ENCODE data around the gene SIT1.
"Not testable (repeated sequence)": the region's sequence is repeated elsewhere in the genome, so short reads cannot be mapped to it uniquely, and the experiment has no call there.

SIT1 gene

GRCh38 chr9:35658137-35658967, 7.6 kb upstream of the SIT1 start, which contains the start of gene CCDC107:
CCDC107 (plus strand) TSS chr9:35658292; CDS start chr9:35658380, 88 bp downstream.
- DNase-seq: peak; percentile 57

GRCh38 chr9:35657546-35658136, 6.9 kb upstream of the SIT1 start, which contains the start of gene RMRP:
RMRP (minus strand) TSS chr9:35658019.
- peak; percentile 98 for DNase-seq

DNA sequence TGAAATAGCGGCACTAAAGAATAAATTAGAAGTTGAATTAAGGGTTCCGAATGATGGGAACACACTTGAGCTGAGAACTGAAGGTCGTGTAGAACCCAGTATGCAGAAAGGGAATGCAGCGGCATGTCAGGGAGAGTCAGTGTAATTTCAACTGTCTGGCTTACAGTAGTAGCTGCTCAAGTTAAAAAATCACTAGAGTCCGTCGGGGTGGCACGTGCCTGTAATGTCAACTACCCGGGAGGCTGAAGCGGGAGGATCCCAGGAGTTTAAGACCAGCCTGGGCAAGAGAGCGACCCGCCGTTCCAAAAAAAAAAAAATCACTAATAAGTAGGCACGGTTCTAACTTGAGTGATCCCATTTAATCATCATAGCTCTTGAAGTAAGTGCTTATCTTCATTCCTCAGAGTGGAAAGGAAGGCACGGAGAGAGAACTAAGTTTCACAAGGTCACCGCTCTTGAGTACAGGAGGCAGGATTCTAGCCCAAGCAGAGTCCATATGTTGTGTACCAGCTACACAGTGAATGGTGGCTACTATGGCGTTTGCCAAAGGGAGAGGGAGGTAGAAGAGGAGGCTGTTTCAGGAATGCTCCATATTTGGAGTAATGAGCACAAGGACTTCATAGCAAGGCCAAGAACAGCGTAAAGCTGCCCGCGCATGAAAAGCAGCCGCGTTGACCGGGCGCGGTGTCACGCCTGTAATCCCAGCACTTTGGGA, 6.3 kb upstream of the SIT1 start:
- peak; percentile 33 for DNase-seq

DNA sequence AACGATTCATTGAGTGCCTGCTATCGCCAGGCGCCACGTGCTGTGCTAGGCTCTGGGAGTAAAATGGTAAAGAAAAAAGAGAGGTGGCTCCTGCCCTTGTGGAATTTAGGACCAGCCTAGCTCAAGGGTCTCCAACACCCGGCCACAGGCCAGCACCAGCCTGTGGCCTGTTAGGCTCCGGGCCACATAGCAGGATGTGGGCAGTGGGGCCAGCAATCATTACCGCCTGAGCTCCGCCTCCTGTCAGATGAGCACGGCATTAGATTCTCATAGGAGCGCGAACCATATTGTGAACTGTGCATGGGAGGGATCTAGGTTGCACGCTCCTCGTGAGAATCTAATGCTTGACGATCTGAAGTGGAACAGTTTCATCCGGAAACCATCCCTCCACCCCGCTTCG, 5.6 kb upstream of the SIT1 start:
- no peak for DNase-seq

DNA sequence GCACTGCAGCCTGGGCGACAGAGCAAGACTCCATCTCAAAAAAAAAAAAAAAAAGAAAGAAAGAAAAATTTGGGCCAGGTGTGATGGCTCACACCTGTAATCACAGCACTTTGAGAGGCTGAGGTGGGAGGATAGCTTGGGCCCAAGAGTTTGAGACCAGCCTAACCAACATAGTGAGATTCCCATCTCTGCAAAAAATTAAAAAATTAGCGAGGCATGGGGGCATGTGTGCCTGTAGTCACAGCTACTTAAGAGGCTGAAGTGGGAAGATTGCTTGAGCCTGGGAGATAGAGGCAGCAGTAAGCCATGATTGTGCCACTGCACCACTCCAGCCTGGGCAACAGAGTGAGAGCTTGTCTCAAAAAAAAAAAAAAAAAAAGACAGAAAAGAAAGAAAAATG, 2.9 kb upstream of the SIT1 start:
- DNase-seq: no peak

DNA sequence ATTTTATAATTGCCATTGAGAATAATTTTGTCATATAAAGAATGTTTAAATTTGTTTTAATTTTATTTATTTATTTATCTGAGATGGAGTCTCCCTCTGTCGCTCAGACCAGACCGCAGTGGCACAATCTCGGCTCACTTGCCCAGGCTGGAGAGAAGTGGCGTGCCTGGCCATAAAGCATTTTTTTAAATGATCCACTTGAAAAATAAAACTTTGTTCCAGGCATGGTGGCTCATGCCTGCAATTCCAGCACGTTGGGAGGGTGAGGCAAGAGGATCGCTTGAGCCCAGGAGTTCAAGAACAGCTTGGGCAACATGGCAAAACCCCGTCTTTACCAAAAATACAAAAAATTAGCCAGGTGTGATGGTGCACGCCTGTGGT, 2.1 kb upstream of the SIT1 start:
- DNase-seq: no peak

GRCh38 chr9:35651956-35652828, 1.5 kb upstream of the SIT1 start:
- no peak for DNase-seq

DNA sequence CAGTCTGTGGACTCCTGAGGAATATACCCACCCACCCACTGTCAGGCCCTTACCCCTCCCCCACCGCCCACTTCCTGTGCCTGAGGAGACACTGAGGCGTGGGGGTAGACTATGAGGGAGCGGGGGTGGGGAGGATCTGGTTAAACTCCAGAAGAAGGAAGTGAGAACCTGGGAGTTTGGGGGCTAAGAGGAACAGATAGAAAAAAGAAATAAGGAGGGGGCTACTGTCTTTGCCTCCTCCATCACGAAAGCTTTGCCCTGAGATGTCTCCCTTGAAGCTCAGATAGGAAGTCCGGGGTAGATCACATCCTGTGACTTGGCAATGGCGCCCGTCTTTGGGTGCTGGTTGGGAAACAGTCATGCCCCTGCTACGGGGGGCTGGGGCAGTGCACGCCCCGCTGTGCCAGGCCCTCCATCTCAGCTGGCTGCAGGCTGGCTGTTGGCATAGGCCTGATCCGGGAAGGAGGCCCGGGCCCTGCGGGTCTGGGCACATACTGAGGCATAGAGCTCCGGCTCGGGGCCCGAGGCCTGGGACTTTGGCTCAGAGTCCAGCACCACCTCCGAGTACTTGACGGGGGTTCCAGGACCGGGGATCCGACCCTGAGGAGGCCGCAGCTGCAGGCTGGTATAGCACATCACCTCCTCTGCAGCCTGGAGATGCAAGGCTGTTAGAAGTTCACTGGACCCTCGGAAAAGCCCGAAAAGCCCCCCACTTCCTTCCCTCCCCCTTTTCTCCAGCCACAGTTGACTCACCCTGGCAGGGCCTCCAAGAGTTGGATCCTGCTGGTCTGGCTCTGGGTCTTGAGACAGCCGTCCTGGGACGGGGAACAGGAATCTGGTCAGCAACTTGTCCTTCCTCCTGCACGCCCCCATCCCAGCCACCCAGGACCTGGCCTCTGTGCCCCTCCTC, 1.0 kb downstream of the SIT1 start:
- DNase-seq: no peak

DNA sequence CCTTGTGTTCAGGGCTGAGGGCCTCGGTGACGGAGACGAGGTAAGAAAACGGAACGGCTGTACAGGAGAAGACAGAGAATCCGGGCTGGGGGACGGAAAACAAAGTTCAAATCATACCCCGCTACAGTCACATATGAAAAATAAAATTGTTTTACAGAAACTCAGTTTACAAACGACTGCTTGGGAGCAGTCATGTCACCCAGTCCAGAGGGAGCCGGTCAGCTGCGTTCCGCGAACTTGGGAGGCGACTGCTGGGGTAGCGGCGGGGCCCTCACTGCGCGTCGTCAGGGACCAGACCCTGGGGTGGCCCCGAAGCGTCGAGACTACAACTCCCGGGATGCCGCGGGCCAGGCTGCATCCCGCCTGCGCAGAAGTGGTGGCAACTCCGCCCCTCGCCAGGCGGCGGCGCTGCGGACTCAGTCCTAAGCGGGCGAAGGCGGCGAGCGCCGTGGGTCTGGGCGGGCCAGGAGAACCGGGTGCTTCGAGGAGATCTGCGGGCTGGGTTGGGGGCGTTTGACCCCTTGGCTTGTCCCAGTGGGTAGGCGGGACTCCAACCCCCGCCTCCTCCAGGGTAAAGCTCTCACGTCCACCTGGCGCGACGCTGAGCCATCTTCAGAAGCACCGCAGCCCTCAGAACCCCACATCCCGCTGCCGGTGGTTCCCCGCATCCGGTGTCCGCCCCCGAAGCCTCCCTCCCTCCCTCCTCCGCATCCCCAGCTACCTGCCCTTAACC, 4.0 kb downstream of the SIT1 start:
- DNase-seq: peak; percentile 78

DNA sequence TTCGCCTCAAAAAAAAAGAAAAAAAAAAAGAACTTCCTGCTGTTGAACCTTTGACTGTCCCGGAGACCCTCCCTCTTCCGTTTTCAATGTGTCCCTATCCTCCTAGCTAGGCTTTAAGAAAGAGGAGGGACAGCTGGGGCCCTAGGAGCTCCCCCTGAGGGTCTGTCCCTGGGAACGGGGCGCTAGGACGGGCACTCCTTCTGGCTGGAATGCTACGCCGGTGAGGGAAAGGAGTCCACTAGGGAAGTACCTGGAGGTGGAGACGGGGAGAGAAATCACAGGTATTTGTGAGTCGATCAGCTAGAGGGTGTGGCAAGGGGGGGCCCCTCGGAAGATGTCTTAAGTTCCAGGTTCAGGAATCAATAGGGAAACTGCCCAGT, 4.6 kb downstream of the SIT1 start:
- DNase-seq: peak; percentile 51

DNA sequence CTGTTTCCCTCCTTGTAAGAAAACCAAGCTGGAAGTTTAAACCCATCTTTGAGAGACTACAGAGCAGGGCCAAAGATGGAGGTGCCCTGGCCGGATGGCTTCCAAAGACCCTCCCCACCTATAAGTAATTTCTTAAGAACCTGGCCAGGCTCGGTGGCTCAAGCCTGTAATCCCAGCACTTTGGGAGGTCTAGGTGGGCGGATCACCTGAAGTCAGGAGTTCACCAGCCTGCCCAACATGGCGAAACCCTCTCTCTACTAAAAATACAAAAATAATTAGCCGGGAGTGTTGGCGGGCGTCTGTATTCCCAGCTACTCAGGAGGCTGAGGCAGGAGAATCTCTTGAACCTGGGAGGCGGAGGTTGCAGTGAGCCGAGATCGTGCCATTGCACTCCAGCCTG, 5.0 kb downstream of the SIT1 start:
- DNase-seq: not testable (repeated sequence)

DNA sequence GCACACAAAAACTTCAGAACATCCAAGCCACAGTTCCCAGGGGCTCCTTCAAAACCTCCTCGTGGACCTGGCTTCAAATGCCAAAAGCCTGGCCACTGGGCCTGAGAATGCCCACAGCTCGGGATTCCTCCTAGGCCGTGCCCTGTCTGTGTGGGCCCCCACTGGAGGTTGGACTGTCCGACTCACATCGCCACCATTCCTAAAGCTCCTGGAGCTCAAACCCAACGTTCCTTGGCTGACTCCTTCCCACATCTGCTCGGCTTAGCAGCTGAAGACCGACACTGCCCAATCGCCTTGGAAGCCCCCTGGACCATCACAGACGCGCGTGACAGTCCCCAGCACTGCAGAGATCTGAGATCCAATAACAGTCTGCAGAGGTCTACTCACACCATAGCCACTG, 7.7 kb downstream of the SIT1 start:
- no peak for DNase-seq

- DNase-seq: not testable (repeated sequence)
Measured at GRCh38 chr9:35641478-35641877, 9.3 kb downstream of the SIT1 start.

DNA sequence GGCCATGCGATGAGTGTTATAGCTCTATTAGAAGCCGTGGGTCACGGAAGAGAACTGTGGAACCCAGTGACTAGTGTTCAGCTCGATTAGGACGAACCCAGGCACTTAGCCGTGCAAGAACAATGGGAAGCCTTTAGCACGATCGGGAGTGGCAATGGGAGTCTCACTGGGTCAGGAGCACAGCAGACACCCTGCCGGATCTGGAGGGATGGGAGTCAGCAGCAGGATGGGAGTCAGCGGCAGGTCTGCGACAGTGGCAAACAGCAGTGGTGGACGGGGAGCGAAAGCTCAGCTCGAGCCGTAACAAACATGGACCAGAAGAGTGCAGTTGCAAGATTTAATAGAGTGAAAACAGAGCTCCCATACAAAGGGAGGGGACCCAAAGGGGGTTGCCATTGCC, 10.3 kb downstream of the SIT1 start:
- DNase-seq: not testable (repeated sequence)

DNA sequence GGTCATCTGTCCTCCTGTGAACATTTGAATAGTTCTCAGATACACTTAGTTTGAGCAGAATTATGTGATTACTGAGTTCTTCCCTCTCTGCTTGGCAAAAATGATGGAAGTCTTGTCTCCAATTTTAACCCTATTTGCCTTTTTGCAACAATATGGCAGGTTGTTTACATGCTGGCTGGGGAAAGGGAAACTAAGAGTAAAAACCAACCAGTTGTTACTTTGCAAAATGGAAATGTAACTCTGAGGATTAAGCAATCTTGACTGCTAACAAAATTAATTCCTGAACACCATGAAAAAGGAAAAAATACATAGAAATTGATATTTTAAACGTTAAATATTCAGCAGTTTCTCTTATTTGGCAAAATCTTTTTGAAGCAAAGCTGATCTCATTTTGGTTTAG, 11.1 kb downstream of the SIT1 start:
- DNase-seq: no peak

- not testable (repeated sequence) for DNase-seq
Measured at GRCh38 chr9:35639225-35639624, 11.5 kb downstream of the SIT1 start.

- DNase-seq: not testable (repeated sequence)
Measured at GRCh38 chr9:35638751-35639150, 12.0 kb downstream of the SIT1 start.

GRCh38 chr9:35637427-35637955, 13.2 kb downstream of the SIT1 start:
- not testable (repeated sequence) for DNase-seq

DNA sequence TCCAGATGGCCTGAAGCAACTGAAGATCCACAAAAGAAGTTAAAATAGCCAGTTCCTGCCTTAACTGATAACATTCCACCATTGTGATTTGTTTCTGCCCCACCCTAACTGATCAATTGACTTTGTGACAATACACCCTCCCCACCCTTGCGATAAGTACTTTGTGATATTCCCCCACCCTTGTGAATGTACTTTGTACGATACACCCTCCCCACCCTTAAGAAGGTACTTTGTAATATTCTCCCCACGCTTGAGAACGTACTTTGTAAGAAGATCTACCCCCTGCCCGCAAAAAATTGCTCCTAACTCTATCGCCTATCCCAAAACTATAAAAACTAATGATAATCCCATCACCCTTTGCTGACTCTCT, 13.9 kb downstream of the SIT1 start:
- not testable (repeated sequence) for DNase-seq

- no peak for DNase-seq
Measured at GRCh38 chr9:35636135-35636876, 14.4 kb downstream of the SIT1 start.
